Liver (tissue), 3 donors: ENCODE measurements around the gene VDR.

Experiments used
- CTCF ChIP-seq: fragments of 150-350 bp; IDR thresholded peaks from 2 replicates; pipeline ENCODE4 v1.5.1; 2017; ENCODE audit warnings: improper control_type of control experiment, low read depth, low read length; ENCODE audit not compliant: missing input control
- FOXA1 ChIP-seq: IDR thresholded peaks from 2 replicates; pipeline ENCODE4 v1.6.1; 2016; ENCODE audit warnings: antibody characterized with exemption
- JUND ChIP-seq, 2 donors: IDR thresholded peaks; 2 replicates each; pipeline ENCODE4 v1.6.1; 2016; ENCODE audit warnings: antibody characterized with exemption in 2 of 2
- TF ChIP-seq, protein P1 (sequence below): IDR thresholded peaks from 2 replicates; pipeline ENCODE4 v1.6.1; 2016; ENCODE audit warnings: antibody characterized with exemption
- donor health status: healthy.
- donor health status: healthy.

DNA sequence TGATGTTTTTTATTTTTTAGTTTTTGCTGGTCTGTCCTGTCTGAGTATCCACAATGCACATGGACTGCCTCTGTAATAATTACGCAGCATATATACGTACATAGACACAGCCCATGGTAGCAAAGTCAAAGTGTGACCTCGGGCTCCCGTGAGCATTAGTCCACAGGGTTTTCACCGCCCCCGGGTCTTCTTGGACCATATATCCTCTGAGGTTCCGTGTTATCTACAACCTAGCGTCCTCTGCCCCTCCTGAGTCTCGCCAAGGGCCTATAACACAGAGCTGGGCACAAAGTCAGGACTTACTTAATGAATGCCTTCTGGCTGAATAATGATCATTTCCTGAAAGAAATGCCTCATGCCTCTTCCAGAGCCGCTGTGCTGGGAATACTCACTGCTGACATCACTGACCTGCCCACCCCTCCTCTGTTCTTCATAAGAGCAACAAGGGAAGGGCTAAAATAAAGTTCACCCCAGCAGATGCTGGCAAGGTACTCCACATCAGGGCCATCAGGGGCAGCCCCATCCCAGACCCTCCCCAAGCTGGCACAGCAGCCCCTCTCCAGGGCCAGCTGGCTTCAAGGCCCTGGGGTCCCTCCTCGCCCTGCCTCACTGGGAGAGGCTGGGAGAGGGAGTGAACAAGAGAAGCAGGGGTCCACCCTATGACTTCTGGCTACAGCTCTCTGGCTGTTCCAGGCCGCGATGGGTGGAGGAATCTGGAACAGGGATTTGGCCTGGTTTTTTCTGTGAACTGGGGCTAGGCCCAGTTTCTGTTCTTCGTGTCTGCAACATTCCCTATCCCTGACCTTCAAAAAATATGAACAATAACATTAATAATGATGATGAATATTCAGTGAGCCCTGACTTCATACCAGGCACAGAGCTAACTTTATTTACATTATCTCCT lies 93.0 kb downstream of the VDR start:
- TF ChIP-seq FOXA1 (no peak), CTCF (no peak), JUND (IDR thresholded peaks at IDR 0.05) (no peak)
- TF ChIP-seq, protein P1, sequence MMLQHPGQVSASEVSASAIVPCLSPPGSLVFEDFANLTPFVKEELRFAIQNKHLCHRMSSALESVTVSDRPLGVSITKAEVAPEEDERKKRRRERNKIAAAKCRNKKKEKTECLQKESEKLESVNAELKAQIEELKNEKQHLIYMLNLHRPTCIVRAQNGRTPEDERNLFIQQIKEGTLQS, result no peak
